SK-N-SH (cell line): ENCODE data around the gene ATP2B2. TPM values are rescaled to one million over a fixed set of nuclear protein-coding genes. Genes with fewer than 3 reads are reported as not detected.

ENCODE experiments used
- CTCF ChIA-PET: fragments of 300-600, 350-600 bp; formaldehyde crosslinking; extraction: SDS; loops from one replicate; lab custom pipeline; 2021; lab: Yijun Ruan, JAX
- POLR2A ChIA-PET: fragments of 350-600 bp; sonication (Branson Sonifier 250); formaldehyde crosslinking; extraction: SDS; loops from one replicate; lab custom pipeline; 2020; ENCODE audit warnings: antibody characterized with exemption, inconsistent platforms; lab: Yijun Ruan, JAX
- DNase-seq: peaks from one replicate; pipeline ENCODE4 v3.0.0; 2012
- H2AFZ ChIP-seq: fragments of 200-600 bp; sonication (generic); 2 replicates; pipeline ENCODE4 v1.8.1; 2016; ENCODE audit warnings: antibody characterized with exemption, mild to moderate bottlenecking, low read depth
- H3F3A ChIP-seq: fragments of 200-600 bp; sonication (generic); replicated peaks from 2 replicates; pipeline ENCODE3; 2016; ENCODE audit warnings: antibody characterized with exemption, mild to moderate bottlenecking; ENCODE audit not compliant: insufficient read depth
- H3K27ac ChIP-seq, 2 experiments: fragments of 200-500 bp in 1 of 2; fragments of 200-600 bp in 1 of 2; sonication (Bioruptor generic) in 1 of 2; sonication (generic), shearing (Covaris generic) in 1 of 2; 2 replicates each; pipeline versions ENCODE4 v1.5.1 to v1.6.1; 2014 to 2016; ENCODE audit warnings: low read depth in 2 of 2, inconsistent platforms in 1 of 2, low read length in 1 of 2, mild to moderate bottlenecking in 1 of 2, mixed read lengths in 1 of 2
- H3K27me3 ChIP-seq: fragments of 200-600 bp; sonication (generic), shearing (Covaris generic); 2 replicates; pipeline ENCODE4 v1.6.1; 2016; ENCODE audit warnings: mixed run types; ENCODE audit not compliant: insufficient read depth
- H3K36me3 ChIP-seq, 2 experiments: fragments of 200-500 bp in 1 of 2; fragments of 200-600 bp in 1 of 2; sonication (Bioruptor generic) in 1 of 2; sonication (generic) in 1 of 2; replicated peaks in 1 of 2; 2 replicates each; pipeline versions ENCODE3 to v1.5.1; 2014 to 2016; ENCODE audit warnings: low read length in 1 of 2, mild to moderate bottlenecking in 1 of 2; ENCODE audit not compliant: insufficient read depth in 2 of 2, control insufficient read depth in 1 of 2
- H3K4me1 ChIP-seq, 2 experiments: fragments of 200-500 bp in 1 of 2; fragments of 200-600 bp in 1 of 2; sonication (Bioruptor generic) in 1 of 2; sonication (generic), shearing (Covaris generic) in 1 of 2; 2 replicates each; pipeline versions ENCODE4 v1.5.1 to v1.6.1; 2014 to 2016; ENCODE audit warnings: low read depth in 1 of 2, low read length in 1 of 2, mixed run types in 1 of 2; ENCODE audit not compliant: insufficient read depth in 2 of 2, control insufficient read depth in 1 of 2
- H3K4me2 ChIP-seq: fragments of 200-600 bp; sonication (generic), shearing (Covaris generic); 2 replicates; pipeline ENCODE4 v1.6.1; 2017; ENCODE audit warnings: mixed run types
- H3K4me3 ChIP-seq, 2 experiments: fragments of 200-500 bp in 1 of 2; fragments of 200-600 bp in 1 of 2; sonication (Bioruptor generic) in 1 of 2; sonication (generic), shearing (Covaris generic) in 1 of 2; 2 replicates each; pipeline versions ENCODE4 v1.5.1 to v1.8.1; 2014 to 2016; ENCODE audit warnings: low read depth in 2 of 2, inconsistent platforms in 1 of 2, low read length in 1 of 2, mild to moderate bottlenecking in 1 of 2, mixed read lengths in 1 of 2, moderate library complexity in 1 of 2
- H3K79me2 ChIP-seq: fragments of 200-600 bp; sonication (generic); 2 replicates; pipeline ENCODE4 v1.8.1; 2017; ENCODE audit warnings: mild to moderate bottlenecking; ENCODE audit not compliant: insufficient read depth
- H3K9ac ChIP-seq: fragments of 200-600 bp; sonication (generic); 2 replicates; pipeline ENCODE4 v1.6.1; 2017; ENCODE audit warnings: mixed run types
- H3K9me2 ChIP-seq: fragments of 200-600 bp; sonication (generic); 2 replicates; pipeline ENCODE4 v1.6.1; 2017; ENCODE audit warnings: mixed run types
- H3K9me3 ChIP-seq: fragments of 200-600 bp; sonication (generic); 2 replicates; pipeline ENCODE4 v1.6.1; 2017; ENCODE audit warnings: mixed run types, mild to moderate bottlenecking, moderate library complexity
- H4K20me1 ChIP-seq: fragments of 200-600 bp; sonication (generic); 2 replicates; pipeline ENCODE4 v1.6.1; 2017; ENCODE audit warnings: mild to moderate bottlenecking, mixed run types; ENCODE audit not compliant: insufficient read depth
- CHD2 ChIP-seq: fragments of 150-350 bp; IDR thresholded peaks from 2 replicates; pipeline ENCODE4 v1.6.1; 2018; ENCODE audit warnings: low read length; ENCODE audit not compliant: partially characterized antibody
- EP300 ChIP-seq, 2 experiments: IDR thresholded peaks; 2 replicates each; pipeline versions ENCODE4 v1.4.0 to v1.6.1; 2012; ENCODE audit warnings: borderline replicate concordance in 1 of 2, low read depth in 1 of 2, low read length in 1 of 2
- GATA2 ChIP-seq: sonication (generic); formaldehyde crosslinking; IDR thresholded peaks from 2 replicates; pipeline ENCODE4 v1.5.0; 2020; ENCODE audit warnings: mild to moderate bottlenecking, missing genetic modification reagents
- JUND ChIP-seq: IDR thresholded peaks from 2 replicates; pipeline ENCODE4 v1.4.0; 2012
- MEF2A ChIP-seq: IDR thresholded peaks from 2 replicates; pipeline ENCODE4 v1.4.0; 2012; ENCODE audit warnings: low read depth, borderline replicate concordance
- NFIC ChIP-seq: IDR thresholded peaks from 2 replicates; pipeline ENCODE4 v1.4.0; 2012; ENCODE audit warnings: borderline replicate concordance
- NRF1 ChIP-seq: IDR thresholded peaks from 2 replicates; pipeline ENCODE4 v1.6.1; 2012; ENCODE audit warnings: low read depth, mild to moderate bottlenecking, low read length
- RAD21 ChIP-seq: IDR thresholded peaks from 2 replicates; pipeline ENCODE4 v1.6.1; 2012; ENCODE audit warnings: mild to moderate bottlenecking, low read length
- RCOR1 ChIP-seq: fragments of 150-350 bp; IDR thresholded peaks from 2 replicates; pipeline ENCODE4 v1.6.1; 2017; ENCODE audit warnings: antibody characterized with exemption, low read length
- RXRA ChIP-seq: IDR thresholded peaks from 2 replicates; pipeline ENCODE4 v1.4.0; 2012; ENCODE audit warnings: low read depth, mild to moderate bottlenecking, borderline replicate concordance
- SIN3A ChIP-seq: IDR thresholded peaks from 2 replicates; pipeline ENCODE4 v1.6.1; 2012; ENCODE audit warnings: low read depth, mild to moderate bottlenecking, low read length, moderate library complexity, borderline replicate concordance
- SMC3 ChIP-seq: IDR thresholded peaks from 2 replicates; pipeline ENCODE4 v1.6.1; 2012; ENCODE audit warnings: low read depth, low read length, improper control_type of control experiment
- TAF1 ChIP-seq: IDR thresholded peaks from 2 replicates; pipeline ENCODE4 v1.6.1; 2012; ENCODE audit warnings: low read depth, mild to moderate bottlenecking, low read length, moderate library complexity, borderline replicate concordance
- TCF12 ChIP-seq: IDR thresholded peaks from 2 replicates; pipeline ENCODE4 v1.4.0; 2012
- TEAD4 ChIP-seq: IDR thresholded peaks from 2 replicates; pipeline ENCODE4 v1.4.0; 2012; ENCODE audit warnings: mild to moderate bottlenecking, borderline replicate concordance; ENCODE audit not compliant: insufficient read depth
- WGBS: methylation state at CpG from one replicate; pipeline ENCODE4 v1.1.6; 2017; ENCODE audit warnings: low lambda C conversion rate; 5-methylcytosine and 5-hydroxymethylcytosine counted together
- polyA plus RNA-seq, 3 experiments: library from polyadenylated mRNA; depleted of rRNA; stranded (reverse); fragments of >200 nt; gene quantifications; 2 replicates each; pipeline ENCODE4 v1.2.3, GENCODE V29; 2012
- TF ChIP-seq, protein P1 (sequence below): IDR thresholded peaks from 2 replicates; pipeline ENCODE4 v1.4.0; 2012; ENCODE audit warnings: low read depth, borderline replicate concordance
- TF ChIP-seq, protein P2 (sequence below): IDR thresholded peaks from 2 replicates; pipeline ENCODE4 v1.6.1; 2012; ENCODE audit warnings: mild to moderate bottlenecking, low read depth, low read length, moderate library complexity
- TF ChIP-seq, protein P3 (sequence below): fragments of 200-600 bp; sonication (generic); IDR thresholded peaks from 2 replicates; pipeline ENCODE4 v1.6.1; 2017; ENCODE audit warnings: antibody characterized with exemption, mild to moderate bottlenecking, moderate library complexity
- TF ChIP-seq, protein P4 (sequence below): IDR thresholded peaks from 2 replicates; pipeline ENCODE4; 2012

Gene ATP2B2
- polyA plus RNA-seq, 1 of the 3 experiments (the other 2 are of a cell fraction), result 0.15 TPM

DNA sequence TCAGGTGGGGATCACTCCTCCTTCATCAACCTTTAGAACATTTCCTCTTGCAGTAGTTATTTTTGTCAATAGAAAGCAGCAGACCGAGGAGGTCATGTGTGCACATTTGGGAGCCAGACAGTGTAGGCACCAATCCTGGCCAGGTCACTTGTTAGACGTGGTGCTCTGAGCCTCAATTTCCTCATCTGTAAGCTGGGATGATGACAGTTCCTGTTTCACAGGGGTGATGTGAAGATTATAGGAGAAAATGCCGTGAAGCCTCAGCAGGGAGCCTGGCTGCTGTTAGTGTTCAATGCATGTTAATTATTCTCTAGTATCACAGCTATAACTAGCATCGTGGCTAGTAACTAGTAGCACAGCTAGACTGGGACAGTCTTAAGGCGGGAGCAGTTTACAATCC is 64.7 kb downstream of the ATP2B2 start (continued):
- TF ChIP-seq GATA2 (CRISPR knock-in tag), result no peak
- TF ChIP-seq TCF12, result no peak
- TF ChIP-seq SMC3, result no peak
- TF ChIP-seq RAD21, result no peak
- TF ChIP-seq NRF1, result no peak
- TF ChIP-seq EP300 (IDR thresholded peaks at IDR 0.05; ENCODE audit: borderline replicate concordance in 1 of 2, low read depth in 1 of 2, low read length in 1 of 2), result no peak
- TF ChIP-seq, protein P1, sequence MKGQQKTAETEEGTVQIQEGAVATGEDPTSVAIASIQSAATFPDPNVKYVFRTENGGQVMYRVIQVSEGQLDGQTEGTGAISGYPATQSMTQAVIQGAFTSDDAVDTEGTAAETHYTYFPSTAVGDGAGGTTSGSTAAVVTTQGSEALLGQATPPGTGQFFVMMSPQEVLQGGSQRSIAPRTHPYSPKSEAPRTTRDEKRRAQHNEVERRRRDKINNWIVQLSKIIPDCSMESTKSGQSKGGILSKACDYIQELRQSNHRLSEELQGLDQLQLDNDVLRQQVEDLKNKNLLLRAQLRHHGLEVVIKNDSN, result no peak
- no peak for TF ChIP-seq SIN3A
- TF ChIP-seq, protein P2, sequence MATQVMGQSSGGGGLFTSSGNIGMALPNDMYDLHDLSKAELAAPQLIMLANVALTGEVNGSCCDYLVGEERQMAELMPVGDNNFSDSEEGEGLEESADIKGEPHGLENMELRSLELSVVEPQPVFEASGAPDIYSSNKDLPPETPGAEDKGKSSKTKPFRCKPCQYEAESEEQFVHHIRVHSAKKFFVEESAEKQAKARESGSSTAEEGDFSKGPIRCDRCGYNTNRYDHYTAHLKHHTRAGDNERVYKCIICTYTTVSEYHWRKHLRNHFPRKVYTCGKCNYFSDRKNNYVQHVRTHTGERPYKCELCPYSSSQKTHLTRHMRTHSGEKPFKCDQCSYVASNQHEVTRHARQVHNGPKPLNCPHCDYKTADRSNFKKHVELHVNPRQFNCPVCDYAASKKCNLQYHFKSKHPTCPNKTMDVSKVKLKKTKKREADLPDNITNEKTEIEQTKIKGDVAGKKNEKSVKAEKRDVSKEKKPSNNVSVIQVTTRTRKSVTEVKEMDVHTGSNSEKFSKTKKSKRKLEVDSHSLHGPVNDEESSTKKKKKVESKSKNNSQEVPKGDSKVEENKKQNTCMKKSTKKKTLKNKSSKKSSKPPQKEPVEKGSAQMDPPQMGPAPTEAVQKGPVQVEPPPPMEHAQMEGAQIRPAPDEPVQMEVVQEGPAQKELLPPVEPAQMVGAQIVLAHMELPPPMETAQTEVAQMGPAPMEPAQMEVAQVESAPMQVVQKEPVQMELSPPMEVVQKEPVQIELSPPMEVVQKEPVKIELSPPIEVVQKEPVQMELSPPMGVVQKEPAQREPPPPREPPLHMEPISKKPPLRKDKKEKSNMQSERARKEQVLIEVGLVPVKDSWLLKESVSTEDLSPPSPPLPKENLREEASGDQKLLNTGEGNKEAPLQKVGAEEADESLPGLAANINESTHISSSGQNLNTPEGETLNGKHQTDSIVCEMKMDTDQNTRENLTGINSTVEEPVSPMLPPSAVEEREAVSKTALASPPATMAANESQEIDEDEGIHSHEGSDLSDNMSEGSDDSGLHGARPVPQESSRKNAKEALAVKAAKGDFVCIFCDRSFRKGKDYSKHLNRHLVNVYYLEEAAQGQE, result no peak
- TF ChIP-seq TEAD4, result no peak
- TF ChIP-seq, all 33 proteins: peak for 0

DNA sequence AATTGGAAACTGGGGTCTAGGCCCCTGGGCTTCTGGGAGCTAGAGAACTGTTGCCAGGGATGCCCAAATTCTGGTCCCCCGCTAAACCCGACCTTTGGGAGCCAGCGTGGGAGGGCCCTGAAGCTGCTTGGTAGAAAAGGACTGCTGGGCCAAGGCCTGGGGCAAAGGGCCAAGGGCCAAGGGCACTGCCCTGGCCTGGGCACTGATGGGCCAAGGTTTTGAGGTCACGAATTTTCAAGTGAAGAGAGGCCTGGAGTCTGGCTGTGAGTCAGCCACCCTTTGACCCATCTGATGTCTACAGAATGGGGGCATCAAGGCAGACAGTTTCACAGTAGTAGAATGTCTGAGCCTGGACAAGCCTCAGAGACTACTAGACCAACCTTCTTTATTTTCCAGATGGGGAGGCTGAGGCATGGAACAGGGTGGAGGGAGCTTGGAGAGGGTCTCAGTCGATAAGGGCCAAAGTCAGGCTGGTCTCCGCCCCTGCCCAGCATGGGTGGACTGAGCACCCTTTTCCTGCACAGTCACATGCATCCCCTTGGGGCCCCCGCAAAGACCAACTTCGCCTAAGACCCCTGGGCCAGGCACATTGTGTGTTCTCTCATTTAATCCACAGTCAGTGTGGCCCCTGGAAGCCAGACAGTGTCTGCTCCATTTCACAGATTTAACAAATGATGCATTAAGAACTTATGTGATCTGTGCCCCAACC is 66.3 kb downstream of the ATP2B2 start:
- DNase-seq, result no peak
- POLR2A ChIA-PET, result no interaction called here

More for the DNA sequence above, 66.3 kb downstream of the ATP2B2 start:
- Histone ChIP-seq H3K4me3 (no peak overlapping the region), H4K20me1 (no peaks in the 10 kb centered on the region), H3K9ac (no peak overlapping the region), H3F3A (no peaks in the 10 kb centered on the region), H3K9me3 (no peaks in the 10 kb centered on the region), H3K79me2 (no peaks in the 10 kb centered on the region), H3K36me3 (no peaks in the 10 kb centered on the region), H3K27ac (no peak overlapping the region), H3K4me1 (peaks cover 0 to 5% of the 10 kb centered on the region in 2 experiments; a peak in 1 of 4 replicates), H3K9me2 (no peaks in the 10 kb centered on the region), H3K4me2 (no peak overlapping the region), H2AFZ (no peak overlapping the region), H3K27me3 (no peaks in the 10 kb centered on the region)
- TF ChIP-seq, protein P3, sequence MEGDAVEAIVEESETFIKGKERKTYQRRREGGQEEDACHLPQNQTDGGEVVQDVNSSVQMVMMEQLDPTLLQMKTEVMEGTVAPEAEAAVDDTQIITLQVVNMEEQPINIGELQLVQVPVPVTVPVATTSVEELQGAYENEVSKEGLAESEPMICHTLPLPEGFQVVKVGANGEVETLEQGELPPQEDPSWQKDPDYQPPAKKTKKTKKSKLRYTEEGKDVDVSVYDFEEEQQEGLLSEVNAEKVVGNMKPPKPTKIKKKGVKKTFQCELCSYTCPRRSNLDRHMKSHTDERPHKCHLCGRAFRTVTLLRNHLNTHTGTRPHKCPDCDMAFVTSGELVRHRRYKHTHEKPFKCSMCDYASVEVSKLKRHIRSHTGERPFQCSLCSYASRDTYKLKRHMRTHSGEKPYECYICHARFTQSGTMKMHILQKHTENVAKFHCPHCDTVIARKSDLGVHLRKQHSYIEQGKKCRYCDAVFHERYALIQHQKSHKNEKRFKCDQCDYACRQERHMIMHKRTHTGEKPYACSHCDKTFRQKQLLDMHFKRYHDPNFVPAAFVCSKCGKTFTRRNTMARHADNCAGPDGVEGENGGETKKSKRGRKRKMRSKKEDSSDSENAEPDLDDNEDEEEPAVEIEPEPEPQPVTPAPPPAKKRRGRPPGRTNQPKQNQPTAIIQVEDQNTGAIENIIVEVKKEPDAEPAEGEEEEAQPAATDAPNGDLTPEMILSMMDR, result no peak
- TF ChIP-seq NRF1, result no peak
- TF ChIP-seq TAF1, result no peak
- TF ChIP-seq, protein P4, sequence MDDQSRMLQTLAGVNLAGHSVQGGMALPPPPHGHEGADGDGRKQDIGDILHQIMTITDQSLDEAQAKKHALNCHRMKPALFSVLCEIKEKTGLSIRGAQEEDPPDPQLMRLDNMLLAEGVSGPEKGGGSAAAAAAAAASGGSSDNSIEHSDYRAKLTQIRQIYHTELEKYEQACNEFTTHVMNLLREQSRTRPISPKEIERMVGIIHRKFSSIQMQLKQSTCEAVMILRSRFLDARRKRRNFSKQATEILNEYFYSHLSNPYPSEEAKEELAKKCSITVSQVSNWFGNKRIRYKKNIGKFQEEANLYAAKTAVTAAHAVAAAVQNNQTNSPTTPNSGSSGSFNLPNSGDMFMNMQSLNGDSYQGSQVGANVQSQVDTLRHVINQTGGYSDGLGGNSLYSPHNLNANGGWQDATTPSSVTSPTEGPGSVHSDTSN, result no peak
- TF ChIP-seq RXRA, result no peak
- no peak for TF ChIP-seq TEAD4
- no peak for TF ChIP-seq JUND
- TF ChIP-seq NFIC, result no peak
- no peak for TF ChIP-seq RCOR1
- TF ChIP-seq MEF2A, result no peak
- TF ChIP-seq CHD2, result no peak
- 57% methylated on average over 4 of the region's 8 CpGs for WGBS
- CTCF ChIA-PET, result interaction anchor here (0.9 kb wide), 1 partner anchor 95 kb away, joined by 3 read pairs; no protein-coding TSS in a partner anchor
